T1000 (cell line): ENCODE measurements around the gene TPX2.
A peak's percentile ranks its signal among the peaks of the same experiment; 100 is the strongest.

Experiments used
- DNase-seq: peaks from one replicate; lab custom pipeline; 2025; ENCODE audit warnings: mixed read lengths; lab: John Stamatoyannopoulos, UW

The TPX2 gene, protein sequence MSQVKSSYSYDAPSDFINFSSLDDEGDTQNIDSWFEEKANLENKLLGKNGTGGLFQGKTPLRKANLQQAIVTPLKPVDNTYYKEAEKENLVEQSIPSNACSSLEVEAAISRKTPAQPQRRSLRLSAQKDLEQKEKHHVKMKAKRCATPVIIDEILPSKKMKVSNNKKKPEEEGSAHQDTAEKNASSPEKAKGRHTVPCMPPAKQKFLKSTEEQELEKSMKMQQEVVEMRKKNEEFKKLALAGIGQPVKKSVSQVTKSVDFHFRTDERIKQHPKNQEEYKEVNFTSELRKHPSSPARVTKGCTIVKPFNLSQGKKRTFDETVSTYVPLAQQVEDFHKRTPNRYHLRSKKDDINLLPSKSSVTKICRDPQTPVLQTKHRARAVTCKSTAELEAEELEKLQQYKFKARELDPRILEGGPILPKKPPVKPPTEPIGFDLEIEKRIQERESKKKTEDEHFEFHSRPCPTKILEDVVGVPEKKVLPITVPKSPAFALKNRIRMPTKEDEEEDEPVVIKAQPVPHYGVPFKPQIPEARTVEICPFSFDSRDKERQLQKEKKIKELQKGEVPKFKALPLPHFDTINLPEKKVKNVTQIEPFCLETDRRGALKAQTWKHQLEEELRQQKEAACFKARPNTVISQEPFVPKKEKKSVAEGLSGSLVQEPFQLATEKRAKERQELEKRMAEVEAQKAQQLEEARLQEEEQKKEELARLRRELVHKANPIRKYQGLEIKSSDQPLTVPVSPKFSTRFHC

DNA sequence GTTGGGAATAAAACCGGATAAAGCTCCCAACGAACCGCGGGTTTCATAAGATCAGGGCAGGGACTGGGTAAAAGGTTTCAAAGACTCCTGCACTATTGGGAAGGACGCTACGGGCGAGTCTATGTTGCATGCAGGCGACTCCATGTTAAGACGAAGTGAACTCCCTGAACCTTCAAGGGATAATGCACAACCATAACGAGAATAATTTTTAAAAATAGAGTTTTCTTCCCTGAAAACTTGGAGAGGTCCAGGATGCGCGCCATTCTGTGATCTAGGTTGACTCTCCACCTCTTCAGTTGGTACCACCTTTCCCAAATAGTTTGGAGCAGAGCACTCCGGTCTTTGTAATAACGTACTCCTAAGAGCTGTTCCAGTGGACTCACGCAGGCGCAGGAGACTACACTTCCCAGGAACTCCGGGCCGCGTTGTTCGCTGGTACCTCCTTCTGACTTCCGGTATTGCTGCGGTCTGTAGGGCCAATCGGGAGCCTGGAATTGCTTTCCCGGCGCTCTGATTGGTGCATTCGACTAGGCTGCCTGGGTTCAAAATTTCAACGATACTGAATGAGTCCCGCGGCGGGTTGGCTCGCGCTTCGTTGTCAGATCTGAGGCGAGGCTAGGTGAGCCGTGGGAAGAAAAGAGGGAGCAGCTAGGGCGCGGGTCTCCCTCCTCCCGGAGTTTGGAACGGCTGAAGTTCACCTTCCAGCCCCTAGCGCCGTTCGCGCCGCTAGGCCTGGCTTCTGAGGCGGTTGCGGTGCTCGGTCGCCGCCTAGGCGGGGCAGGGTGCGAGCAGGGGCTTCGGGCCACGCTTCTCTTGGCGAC lies at the start of gene TPX2:
TPX2 (plus strand) TSS at position 562 of the 821 bp plus-strand sequence. CDS start 18,187 bp downstream, outside the sequence.
- peak; percentile 78 for DNase-seq

DNA sequence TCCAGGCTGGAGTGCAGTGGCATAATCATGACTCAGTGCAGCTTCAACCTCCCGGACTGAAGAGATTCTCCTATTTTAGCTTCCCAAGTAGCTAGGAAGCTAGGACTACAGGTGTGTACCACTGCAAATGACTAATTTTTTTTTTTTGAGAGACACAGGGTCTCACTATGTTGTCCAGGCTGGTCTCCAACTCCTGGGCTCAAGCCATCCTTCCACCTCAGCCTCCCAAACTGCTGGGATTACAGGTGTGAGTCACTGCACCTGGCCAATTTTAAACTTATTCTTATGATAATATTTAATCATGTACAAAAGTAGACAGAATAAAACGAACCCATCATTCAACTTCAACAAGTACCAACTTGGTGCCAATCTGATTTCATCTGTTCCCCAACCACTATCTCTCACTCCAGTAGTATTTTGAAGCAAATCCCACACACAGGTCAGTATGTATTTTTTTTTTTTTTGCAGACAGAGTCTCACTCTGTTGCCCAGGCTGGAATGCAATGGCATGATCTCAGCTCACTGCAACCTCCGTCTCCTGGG lies 48.9 kb upstream of the TPX2 start:
- DNase-seq = no peak

DNA sequence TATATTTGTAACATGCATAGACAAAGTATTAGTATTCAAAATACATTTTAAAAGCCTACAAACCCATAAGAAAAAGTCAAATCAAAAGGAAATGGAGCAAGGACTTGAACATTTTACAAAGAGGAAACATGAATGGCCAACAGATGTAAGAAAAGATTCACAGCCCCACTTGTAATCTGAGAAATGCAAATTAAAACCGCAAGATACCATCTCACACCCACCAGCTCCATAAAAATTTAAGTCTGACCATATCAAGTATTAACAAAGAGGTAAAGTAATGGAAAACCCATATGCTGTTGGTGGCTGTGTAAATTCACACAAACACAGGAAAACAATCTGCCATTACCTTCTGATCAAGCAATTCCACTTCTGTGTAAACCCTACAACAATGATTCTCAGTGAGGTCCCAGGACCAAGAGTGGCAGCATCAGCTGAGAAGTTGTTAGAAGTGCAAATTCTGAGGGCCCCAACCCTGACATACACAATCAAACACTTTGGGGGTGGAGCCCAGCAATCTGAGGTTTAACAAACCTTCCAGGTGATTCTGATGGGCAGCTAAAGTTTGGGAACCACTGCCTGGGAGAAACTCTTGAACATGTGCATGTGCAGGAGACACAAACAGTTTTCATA lies 47.3 kb upstream of the TPX2 start:
- no peak for DNase-seq

DNA sequence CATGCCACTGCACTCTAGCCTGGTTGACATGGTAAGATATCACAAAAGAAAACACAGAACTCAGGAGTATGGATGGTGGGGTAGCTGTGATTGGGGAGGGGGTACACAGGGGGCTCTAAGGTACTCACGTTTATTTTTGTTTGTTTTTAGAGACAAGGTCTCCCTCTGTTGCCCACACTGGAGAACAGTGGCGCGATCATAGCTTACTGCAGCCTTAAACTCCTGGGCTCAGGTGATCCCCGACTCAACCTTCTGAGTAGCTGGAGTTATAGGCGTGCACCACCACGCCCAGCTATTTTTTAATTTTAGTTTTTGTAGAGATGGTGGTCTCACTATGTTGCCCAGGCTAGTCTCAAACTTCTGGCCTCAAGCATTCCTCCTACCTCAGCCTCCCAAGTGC lies 45.7 kb upstream of the TPX2 start:
- DNase-seq = no peak

DNA sequence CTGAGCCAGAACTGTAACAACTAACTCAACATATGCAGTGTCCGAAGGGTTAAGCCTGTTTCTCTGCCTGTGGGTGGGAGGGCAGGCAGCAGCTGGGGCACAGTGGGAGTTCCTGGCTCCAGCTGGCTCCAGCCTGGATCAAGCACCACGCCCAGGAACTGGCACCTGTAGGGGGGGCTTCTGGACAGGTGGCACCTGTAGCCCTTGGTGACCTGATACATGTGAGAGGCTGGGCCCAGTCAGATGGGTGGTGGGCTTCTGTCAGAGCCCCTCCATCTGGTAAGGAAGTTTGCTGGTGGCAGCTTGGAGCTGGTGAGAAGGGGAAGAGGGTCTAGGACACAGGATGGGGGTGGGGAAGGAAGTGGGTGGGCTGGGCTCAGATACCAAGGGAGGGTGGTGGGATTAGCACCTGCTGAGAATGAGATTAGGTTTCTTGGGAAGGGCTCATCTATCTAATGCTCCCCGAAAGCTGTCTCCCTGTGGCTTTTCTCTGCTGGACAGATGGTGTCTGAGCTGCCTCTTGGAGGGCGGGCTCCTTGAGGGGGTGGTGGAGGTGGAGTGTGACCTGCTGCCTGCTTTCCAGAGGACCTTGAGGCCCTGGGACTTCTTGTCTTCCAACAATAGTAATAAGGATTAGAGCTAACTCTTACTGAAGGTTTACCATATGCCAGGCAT lies 45.0 kb upstream of the TPX2 start:
- no peak for DNase-seq

DNA sequence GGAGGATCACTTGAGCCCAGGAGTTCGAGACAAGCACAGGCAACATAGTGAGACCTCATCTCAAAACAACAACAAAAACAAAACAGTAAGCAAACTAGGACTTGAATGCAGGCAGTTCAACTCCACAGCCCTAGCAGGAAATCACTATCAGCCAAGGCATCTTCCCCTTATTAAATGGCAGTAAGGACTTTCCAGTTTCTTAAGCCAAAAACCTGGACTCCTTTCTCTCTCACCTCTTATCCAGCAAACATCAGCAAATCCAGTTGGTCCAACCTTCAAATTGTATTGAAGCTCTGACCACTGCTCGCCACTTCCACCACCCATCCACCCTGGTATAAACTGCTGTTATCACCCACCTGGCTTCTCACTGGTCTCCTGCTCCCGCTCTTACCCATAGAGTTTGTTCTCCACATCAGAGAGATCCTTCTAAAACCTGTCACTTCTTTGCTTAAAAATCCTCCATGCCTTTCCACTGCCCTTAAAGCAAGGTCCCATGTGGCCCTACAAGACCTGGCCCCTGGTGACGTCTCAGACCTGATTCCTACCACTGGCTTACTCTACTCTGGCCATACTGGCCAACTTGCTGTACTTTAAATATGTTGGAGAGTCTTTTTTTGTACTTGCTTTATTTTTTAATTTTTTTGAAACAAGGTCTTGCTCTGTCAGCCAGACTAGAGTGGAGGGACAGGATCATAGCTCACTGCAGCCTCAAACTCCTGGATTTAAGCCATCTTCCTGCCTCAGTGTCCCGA lies 44.1 kb upstream of the TPX2 start:
- DNase-seq = no peak

DNA sequence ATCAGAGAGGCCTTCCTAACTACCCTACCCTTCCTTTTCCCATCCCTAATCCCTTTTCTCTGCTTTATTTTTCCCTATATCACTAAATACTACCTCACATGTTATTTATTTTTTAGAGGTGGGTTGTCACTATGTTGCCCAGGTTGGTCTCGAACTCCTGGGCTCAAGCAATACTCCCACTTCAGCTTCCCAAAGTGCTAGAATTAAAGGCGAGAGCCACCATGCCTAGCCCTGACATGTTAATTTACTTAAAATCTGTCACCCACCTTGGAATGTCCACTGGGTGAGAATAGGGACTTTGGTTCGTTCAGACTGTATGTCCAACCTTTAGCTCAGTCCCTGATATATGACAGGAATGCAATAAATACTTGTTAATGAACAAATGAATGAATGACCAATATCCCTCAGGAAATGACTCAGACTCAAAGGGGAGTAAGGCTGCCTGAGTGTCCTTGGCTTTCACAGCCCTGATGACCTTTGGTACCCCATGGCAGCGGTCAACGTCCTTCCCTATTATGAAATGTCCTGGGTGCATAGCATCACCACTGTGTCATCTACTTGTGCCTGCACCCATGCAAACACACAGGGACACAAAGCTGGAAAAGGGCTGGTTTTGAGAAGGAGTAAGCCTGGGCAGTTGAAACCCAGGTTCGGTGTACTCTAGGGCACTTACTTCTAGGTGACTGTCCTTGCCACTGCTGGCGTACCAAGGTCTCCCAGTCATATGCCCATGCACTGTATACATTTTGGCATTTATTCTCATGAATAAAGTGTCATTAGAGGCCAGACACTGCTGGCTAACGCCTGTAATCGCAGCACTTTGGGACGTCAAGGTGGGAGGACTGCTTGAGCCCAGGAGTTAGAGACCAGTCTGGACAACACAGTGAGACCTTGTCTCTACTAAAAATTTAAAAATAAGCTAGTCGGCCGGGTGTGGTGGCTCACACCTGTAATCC lies 43.0 kb upstream of the TPX2 start:
- no peak for DNase-seq

DNA sequence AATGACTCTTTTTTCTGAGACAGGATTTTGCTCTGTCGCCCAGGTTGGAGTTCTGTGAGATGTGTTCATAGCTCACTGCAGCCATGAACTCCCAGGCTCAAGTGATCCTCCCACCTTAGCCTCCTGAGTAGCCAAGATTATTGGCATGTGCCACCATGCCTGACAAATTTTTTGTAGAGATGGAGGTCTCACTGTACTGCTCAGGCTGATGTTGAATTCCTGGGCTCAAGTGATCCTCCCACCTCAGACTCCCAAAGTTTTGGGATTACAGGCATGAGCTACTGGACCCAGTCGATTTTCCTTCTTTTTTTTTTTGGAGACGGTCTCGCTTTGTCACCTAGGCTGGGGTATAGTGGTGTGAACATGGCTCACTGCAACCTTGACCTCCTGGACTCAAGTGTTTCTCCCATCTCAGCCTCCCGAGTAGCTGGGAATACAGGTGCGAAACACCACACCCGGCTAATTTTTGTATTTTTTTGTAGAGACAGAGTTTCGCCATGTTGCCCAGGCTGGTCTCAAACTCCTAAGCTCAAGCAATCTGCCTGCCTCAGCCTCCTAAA lies 40.8 kb upstream of the TPX2 start:
- no peak for DNase-seq

DNA sequence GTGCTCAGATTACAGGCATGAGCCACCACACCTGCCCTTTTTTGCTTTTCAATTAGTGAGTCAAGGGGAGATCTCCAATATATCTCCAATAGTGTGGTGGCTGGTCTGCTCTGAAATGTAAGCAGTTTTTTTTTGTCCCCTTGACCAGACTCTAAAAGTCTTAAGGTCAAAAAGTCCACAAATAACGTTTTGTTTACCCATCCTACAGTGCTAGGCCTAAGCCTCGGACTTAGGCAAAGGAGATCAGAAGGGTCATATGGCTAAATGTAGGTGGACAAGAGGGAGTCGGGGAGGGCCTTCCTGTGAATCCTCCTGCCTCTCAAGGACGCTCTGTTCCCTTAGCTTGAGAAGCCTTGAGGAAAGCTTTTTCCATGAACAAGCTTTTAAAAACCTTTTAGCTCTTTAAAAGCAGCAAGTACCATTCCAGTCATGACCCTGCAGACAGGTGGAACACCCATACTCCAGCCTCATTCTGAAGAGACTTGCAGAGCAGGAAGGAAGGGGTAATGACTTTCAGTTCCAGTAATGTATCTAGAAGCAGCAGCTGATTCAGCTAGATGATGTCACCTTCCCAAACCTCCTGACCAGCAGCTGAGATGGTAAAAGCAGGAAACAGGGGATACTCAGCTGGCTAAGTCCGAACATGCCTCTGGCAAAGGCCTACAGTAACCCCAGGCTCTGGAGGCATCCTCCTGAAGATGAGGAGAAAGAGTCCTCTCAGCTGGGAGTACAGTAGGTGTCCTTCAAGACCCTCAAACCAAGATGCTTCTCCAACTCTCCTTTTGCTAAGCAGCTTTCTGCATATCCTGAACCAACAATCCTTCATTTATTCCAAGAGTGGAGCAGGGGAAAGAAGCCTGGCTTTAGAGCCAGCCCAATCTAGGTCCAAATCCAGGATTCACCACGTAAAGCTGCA lies 40.0 kb upstream of the TPX2 start:
- no peak for DNase-seq

DNA sequence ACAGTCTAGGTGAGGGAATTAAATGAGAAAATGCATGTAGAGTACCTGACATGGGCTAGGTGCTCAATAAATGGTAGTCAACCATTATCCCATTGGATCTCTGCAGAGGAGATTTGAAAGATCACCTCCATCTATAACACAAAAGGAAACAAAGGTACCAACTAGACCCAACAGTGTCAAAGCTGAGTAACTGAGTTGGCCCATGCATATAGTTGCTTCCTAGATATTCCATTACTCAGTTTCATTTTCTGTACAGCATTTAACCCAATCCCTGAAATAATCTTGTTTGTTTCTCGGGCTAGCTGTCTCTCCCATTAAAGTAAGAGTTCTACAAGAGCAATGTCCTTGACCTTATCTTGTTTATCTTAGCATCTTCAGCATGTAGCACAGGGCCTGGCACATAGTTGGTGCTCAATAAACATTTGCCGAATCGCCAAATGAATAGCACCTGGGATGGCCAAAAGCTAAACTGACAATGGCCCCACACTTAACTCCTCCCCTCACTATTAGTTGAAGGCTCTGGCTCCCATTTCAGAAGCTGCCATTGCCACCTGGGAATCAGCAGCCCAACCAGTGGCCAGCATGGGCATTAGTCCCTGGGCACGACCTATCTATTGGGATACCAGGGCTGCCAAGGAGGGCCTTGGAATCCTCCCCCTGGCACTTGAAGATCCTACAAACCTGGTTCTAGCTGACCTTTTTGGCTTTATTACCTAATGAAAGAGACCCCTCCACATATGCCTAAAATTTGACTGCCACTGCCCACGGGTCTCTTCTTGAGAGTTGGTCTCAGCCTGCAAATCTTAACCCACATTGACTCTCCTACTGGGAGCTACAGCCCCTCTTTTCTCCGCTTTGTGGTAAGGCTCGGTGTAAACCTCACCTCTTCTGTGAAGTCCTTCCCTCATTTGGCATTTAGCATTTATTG lies 39.0 kb upstream of the TPX2 start:
- no peak for DNase-seq

DNA sequence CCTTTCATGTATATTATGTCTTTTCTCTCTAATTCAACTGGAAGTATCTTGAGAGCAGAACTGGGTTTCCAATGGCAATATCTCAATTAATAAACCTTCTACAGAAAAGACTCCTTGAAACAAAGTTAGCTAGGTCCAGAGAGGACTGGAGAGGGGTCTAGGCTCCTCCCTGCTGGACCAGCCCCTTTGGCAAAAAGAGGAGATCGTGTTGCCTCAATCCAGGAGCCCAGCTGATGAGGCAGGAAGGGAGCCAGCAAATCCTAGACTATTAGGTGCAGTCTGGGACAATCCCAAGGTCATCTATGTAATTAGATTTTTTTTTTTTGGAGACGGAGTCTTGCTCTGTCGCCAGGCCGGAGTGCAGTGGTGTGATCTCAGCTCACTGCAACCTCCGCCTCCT lies 38.3 kb upstream of the TPX2 start:
- no peak for DNase-seq

DNA sequence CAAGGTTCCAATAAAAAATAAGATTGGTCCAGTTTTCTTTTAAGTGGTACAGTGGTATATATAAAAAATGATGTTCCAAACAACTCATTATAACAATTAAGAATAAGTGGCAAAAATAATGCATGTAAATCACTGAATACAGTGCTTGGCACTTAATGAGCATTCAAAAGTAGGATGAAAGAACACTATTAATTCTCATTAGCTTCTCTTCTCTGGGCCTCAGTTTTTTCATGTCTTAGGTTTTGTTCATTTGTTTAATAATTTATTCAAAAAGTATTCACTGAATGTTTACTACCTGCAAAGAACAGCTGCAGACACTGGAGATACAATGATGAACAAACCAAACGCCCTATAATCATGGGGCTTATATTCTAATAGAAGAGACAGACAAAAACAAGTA lies 37.5 kb upstream of the TPX2 start:
- no peak for DNase-seq

DNA sequence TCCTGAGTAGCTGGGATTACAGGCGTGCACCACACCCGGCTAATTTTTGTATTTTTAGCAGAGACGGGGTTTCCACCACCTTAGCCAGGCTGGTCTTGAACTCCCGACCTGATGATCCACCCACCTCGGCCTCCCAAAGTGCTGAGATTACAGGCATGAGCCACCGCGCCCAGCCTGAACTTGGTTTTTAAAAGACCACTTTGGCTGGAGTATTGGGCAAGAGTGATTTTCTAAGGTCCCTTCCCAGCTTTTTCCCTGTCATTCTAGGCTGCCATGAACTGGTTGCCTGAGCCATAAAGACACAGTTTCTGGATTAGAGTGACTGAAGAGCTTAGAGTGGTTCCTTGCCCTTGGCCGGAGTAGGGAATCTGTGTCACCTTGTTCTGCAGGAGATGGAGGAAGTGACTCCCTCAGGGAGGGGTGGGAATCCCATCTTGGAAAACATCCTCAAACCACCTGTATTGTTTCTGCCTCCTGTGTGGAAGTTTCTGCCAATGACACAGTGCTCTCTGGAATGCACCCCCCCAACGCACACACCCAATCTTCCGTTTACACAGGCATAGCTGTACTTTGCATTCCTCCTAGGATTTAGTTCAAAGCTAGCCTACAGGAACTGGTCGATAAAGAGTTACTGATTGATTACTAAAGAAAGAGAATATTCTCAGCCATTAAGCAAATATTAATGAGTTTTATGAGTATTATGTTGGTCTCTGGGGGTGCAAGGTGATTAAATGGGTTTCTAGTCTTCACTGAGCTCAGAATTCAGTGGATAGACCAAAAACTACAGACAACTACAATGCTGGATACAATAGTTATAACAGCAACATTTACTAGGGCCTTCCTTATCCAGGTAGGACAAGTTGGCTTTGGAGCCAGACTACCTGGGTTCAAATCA lies 34.6 kb upstream of the TPX2 start:
- DNase-seq = peak; percentile 22

DNA sequence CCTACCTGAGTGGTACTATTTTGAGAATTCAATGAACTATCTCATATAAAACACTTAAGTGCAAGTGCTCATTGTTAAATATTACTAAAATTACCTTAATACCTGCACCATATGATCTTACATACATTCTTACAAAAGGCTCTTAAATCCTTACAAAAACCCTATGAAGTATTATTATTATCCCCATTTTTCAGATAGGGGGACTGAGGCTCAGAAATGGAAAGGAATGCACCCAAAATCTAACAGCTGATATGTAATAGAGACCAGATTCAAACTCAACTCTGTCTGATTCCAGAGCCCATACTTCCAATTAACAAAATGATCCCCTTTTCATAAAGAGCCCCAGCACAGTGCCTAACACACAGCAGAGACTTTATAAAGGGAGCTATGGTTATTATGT lies 33.9 kb upstream of the TPX2 start:
- no peak for DNase-seq
